Measurements from ENCODE around the gene ZNF614. TPM values are rescaled to one million over a fixed set of nuclear protein-coding genes. Genes with fewer than 3 reads are reported as not detected.
"Not testable (repeated sequence)": the region's sequence is repeated elsewhere in the genome, so short reads cannot be mapped to it uniquely, and the experiment has no call there.

The ZNF614 gene
- polyA plus RNA-seq, 2 of the 4 experiments (the other 2 are of a cell fraction), result 3.6 to 10.0 TPM

- CTCF ChIA-PET, result interaction anchor here (1.2 kb wide), 1 partner anchor 20 kb away, joined by 3 read pairs; the partner anchor contains the start of gene ZNF432
- POLR2A ChIA-PET, result interaction anchor here (0.6 to 1.3 kb wide), 4 partner anchors 20 to 364 kb away, joined by 3 to 7 read pairs (median 6); partner anchors contain the start of genes PPP2R1A, ZNF432 and ZNF615
- peak overlapping the region; percentile 65 for H3K4me3 ChIP-seq
- no peak for FAIRE-seq
- H3K27ac ChIP-seq, result peak overlapping the region; percentile 74 to 87
- ATAC-seq, result peak; percentile 63 to 73
- peaks cover 92% of the 10 kb centered on the region for H3K9me3 ChIP-seq
- H3K4me2 ChIP-seq, result peak overlapping the region; percentile 62
- DNase-seq (ENCODE audit: low read depth in 1 of 2, low spot score in 1 of 2), result no peak
- TF ChIP-seq CTCF (IDR thresholded peaks at IDR 0.05) (no peak), NR3C1 (IDR thresholded peaks at IDR 0.05) (no peak), POLR2AphosphoS2 (conservative IDR thresholded peaks at IDR 0.05; ENCODE audit: low read length) (no peak), RNF2 (IDR thresholded peaks at IDR 0.05; ENCODE audit: borderline replicate concordance, low read depth) (no peak), MAZ (IDR thresholded peaks at IDR 0.05; ENCODE audit: borderline replicate concordance, low read depth, low read length) (no peak), EHF (CRISPR knock-in tag; IDR thresholded peaks at IDR 0.05) (no peak), ZNF302 (CRISPR knock-in tag; IDR thresholded peaks at IDR 0.05) (no peak), HEYL (CRISPR knock-in tag; IDR thresholded peaks at IDR 0.05) (no peak), ESRRA (IDR thresholded peaks at IDR 0.05; ENCODE audit: borderline replicate concordance, low read length) (no peak), REST (IDR thresholded peaks at IDR 0.05) (no peak), CHD4 (IDR thresholded peaks at IDR 0.05; ENCODE audit: borderline replicate concordance) (no peak), JUNB (IDR thresholded peaks at IDR 0.05) (no peak), RFX5 (IDR thresholded peaks at IDR 0.05) (no peak)
- TF ChIP-seq, protein P1, sequence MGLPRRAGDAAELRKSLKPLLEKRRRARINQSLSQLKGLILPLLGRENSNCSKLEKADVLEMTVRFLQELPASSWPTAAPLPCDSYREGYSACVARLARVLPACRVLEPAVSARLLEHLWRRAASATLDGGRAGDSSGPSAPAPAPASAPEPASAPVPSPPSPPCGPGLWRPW (IDR thresholded peaks at IDR 0.05), result no peak
- TF ChIP-seq, protein P2, sequence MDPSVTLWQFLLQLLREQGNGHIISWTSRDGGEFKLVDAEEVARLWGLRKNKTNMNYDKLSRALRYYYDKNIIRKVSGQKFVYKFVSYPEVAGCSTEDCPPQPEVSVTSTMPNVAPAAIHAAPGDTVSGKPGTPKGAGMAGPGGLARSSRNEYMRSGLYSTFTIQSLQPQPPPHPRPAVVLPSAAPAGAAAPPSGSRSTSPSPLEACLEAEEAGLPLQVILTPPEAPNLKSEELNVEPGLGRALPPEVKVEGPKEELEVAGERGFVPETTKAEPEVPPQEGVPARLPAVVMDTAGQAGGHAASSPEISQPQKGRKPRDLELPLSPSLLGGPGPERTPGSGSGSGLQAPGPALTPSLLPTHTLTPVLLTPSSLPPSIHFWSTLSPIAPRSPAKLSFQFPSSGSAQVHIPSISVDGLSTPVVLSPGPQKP (IDR thresholded peaks at IDR 0.05; ENCODE audit: low read depth, low read length), result no peak
- H3K4me1 ChIP-seq, result no peaks in the 10 kb centered on the region
- WGBS (ENCODE audit: missing lambda C conversion rate), result 35% methylated on average over 5 of the region's 5 CpGs
Observed at GRCh38 chr19:52028780-52029123, 573 bp upstream of the ZNF614 start.

- H3K4me1 ChIP-seq; ATAC-seq; H3K4me2 ChIP-seq; DNase-seq (ENCODE audit: low read depth in 1 of 2, low spot score in 1 of 2); H3K4me3 ChIP-seq; H3K27ac ChIP-seq; CTCF ChIA-PET; FAIRE-seq; POLR2A ChIA-PET: not testable (repeated sequence)
- peaks cover 89% of the 10 kb centered on the region for H3K9me3 ChIP-seq
- 85% methylated on average over 15 of the region's 15 CpGs for WGBS (ENCODE audit: missing lambda C conversion rate)
Observed at GRCh38 chr19:52026255-52026990, 1.8 kb downstream of the ZNF614 start.

DNA sequence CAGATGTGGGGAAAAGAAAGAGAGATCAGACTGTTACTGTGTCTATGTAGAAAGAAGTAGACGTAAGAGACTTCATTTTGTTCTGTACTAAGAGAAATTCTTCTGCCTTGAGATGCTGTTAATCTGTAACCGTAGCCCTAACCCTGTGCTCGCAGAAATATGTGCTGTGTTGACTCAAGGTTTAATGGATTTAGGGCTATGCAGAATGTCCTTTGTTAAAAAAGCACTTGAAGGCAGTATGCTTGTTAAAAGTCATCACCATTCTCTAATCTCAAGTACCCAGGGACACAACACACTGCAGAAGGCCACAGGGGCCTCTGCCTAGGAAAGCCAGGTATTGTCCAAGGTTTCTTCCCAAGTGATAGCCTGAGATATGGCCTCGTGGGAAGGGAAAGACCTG, 3.7 kb downstream of the ZNF614 start:
- H3K27ac ChIP-seq; H3K4me2 ChIP-seq; H3K4me1 ChIP-seq; ATAC-seq; DNase-seq (ENCODE audit: low read depth in 1 of 2, low spot score in 1 of 2); POLR2A ChIA-PET; H3K4me3 ChIP-seq; CTCF ChIA-PET; FAIRE-seq: not testable (repeated sequence)
- peaks cover 86% of the 10 kb centered on the region for H3K9me3 ChIP-seq
- WGBS (ENCODE audit: missing lambda C conversion rate), result 90% methylated on average over 4 of the region's 4 CpGs
